H1 (cell line): ENCODE data around the gene ACOT9. TPM values are rescaled to one million over a fixed set of nuclear protein-coding genes. Genes with fewer than 3 reads are reported as not detected.

Experiments used
- CTCF ChIA-PET: fragments of 300-600 bp; sonication (Branson Sonifier 250); formaldehyde crosslinking; loops from one replicate; lab custom pipeline; 2021; ENCODE audit not compliant: partially characterized antibody; lab: Charles Lee
- POLR2A ChIA-PET: fragments of 300-600 bp; sonication (Branson Sonifier 250); formaldehyde crosslinking; loops from one replicate; lab custom pipeline; 2021; ENCODE audit warnings: inconsistent platforms; ENCODE audit not compliant: partially characterized antibody; lab: Charles Lee
- DNase-seq, 2 experiments: peaks; one replicate each; pipeline versions ENCODE4 v3.0.0 to v3.0.0-alpha.2; 2010 to 2022; ENCODE audit warnings: low spot score in 2 of 2, low read depth in 1 of 2, mixed read lengths in 1 of 2
- FAIRE-seq: peaks from 2 replicates; lab custom pipeline; 2011; peaks lifted over from hg19 to GRCh38; lab: Jason Lieb, UNC
- H2AFZ ChIP-seq: 2 replicates; pipeline ENCODE4 v1.8.1; 2012; ENCODE audit warnings: low read length, inconsistent platforms
- H2AK5ac ChIP-seq: 2 replicates; pipeline ENCODE4 v1.6.1; 2013; ENCODE audit warnings: low read depth, low read length
- H2BK120ac ChIP-seq: replicated peaks from 2 replicates; pipeline ENCODE3; 2013; ENCODE audit warnings: low read depth, low read length, inconsistent platforms
- H2BK12ac ChIP-seq: 2 replicates; pipeline ENCODE4 v1.6.1; 2013; ENCODE audit warnings: low read depth, low read length
- H2BK15ac ChIP-seq: 2 replicates; pipeline ENCODE4 v1.6.1; 2013; ENCODE audit warnings: low read length
- H2BK20ac ChIP-seq: 2 replicates; pipeline ENCODE4 v1.6.1; 2013; ENCODE audit warnings: low read length
- H2BK5ac ChIP-seq: 2 replicates; pipeline ENCODE4 v1.6.1; 2013; ENCODE audit warnings: low read depth, low read length
- H3K14ac ChIP-seq: 2 replicates; pipeline ENCODE4 v1.6.1; 2013; ENCODE audit warnings: inconsistent platforms; ENCODE audit not compliant: insufficient read length
- H3K18ac ChIP-seq: 2 replicates; pipeline ENCODE4 v1.6.1; 2013; ENCODE audit warnings: low read length; ENCODE audit errors: extremely low read depth
- H3K23ac ChIP-seq: 2 replicates; pipeline ENCODE4 v1.6.1; 2013; ENCODE audit warnings: inconsistent platforms; ENCODE audit not compliant: insufficient read length
- H3K23me2 ChIP-seq: 2 replicates; pipeline ENCODE4 v1.6.1; 2013; ENCODE audit warnings: low read depth, low read length
- H3K27ac ChIP-seq: 2 replicates; pipeline ENCODE4 v1.6.1; 2011; ENCODE audit warnings: low read depth, low read length, inconsistent platforms
- H3K27me3 ChIP-seq, 4 experiments: replicated peaks in 1 of 4; 1 replicate in 1 of 4; 2 replicates in 3 of 4; pipeline versions ENCODE4 v1.6.1 to v1.8.1; 2011 to 2013; ENCODE audit warnings: low read length in 3 of 4, mild to moderate bottlenecking in 3 of 4, inconsistent platforms in 2 of 4, mixed read lengths in 2 of 4, moderate library complexity in 1 of 4; ENCODE audit not compliant: control insufficient read depth in 3 of 4, insufficient read depth in 3 of 4; ENCODE audit errors: extremely low read depth in 1 of 4
- H3K36me3 ChIP-seq, 4 experiments: 2 replicates each; pipeline versions ENCODE4 v1.6.1 to v1.8.1; 2011 to 2013; ENCODE audit warnings: mild to moderate bottlenecking in 4 of 4, low read length in 3 of 4, moderate library complexity in 2 of 4, control low read depth in 1 of 4, inconsistent platforms in 1 of 4; ENCODE audit not compliant: insufficient read depth in 4 of 4, control insufficient read depth in 2 of 4
- H3K4ac ChIP-seq: replicated peaks from 2 replicates; pipeline ENCODE3; 2013; ENCODE audit warnings: low read length, low read depth, mixed read lengths, inconsistent platforms; ENCODE audit not compliant: insufficient read length
- H3K4me1 ChIP-seq, 4 experiments: replicated peaks in 1 of 4; 1 replicate in 1 of 4; 2 replicates in 3 of 4; pipeline versions ENCODE4 v1.6.1 to v1.8.1; 2011 to 2013; ENCODE audit warnings: low read length in 3 of 4, inconsistent platforms in 2 of 4, mixed read lengths in 1 of 4; ENCODE audit not compliant: insufficient read depth in 4 of 4, control insufficient read depth in 3 of 4
- H3K4me2 ChIP-seq, 2 experiments: 2 replicates each; pipeline versions ENCODE4 v1.6.1 to v1.8.1; 2011 to 2013; ENCODE audit warnings: low read depth in 2 of 2, low read length in 2 of 2, control low read depth in 1 of 2, inconsistent platforms in 1 of 2, mild to moderate bottlenecking in 1 of 2; ENCODE audit not compliant: insufficient read depth in 1 of 2
- H3K4me3 ChIP-seq, 4 experiments: fragments of 200-600, 300-600 bp in 1 of 4; sonication (generic), shearing (Covaris generic), sonication (Bioruptor Twin) in 1 of 4; 2 replicates each; pipeline versions ENCODE4 v1.5.1 to v1.8.1; 2011 to 2016; ENCODE audit warnings: low read length in 4 of 4, low read depth in 3 of 4, control low read depth in 2 of 4, inconsistent platforms in 2 of 4, mild to moderate bottlenecking in 2 of 4, mixed read lengths in 1 of 4, moderate library complexity in 1 of 4; ENCODE audit not compliant: insufficient read depth in 2 of 4; ENCODE audit errors: extremely low read depth in 1 of 4
- H3K56ac ChIP-seq: replicated peaks from 2 replicates; pipeline ENCODE3; 2013; ENCODE audit warnings: low read depth, mild to moderate bottlenecking, mixed read lengths, low read length, inconsistent platforms; ENCODE audit not compliant: insufficient read length
- H3K79me1 ChIP-seq: 2 replicates; pipeline ENCODE4 v1.6.1; 2013; ENCODE audit warnings: low read depth, low read length, control low read depth
- H3K79me2 ChIP-seq, 2 experiments: 2 replicates each; pipeline versions ENCODE4 v1.6.1 to v1.8.1; 2012 to 2013; ENCODE audit warnings: low read length in 2 of 2, mild to moderate bottlenecking in 2 of 2, inconsistent platforms in 1 of 2; ENCODE audit not compliant: insufficient read depth in 2 of 2, control insufficient read depth in 1 of 2
- H3K9ac ChIP-seq, 4 experiments: replicated peaks in 1 of 4; 1 replicate in 1 of 4; 2 replicates in 3 of 4; pipeline versions ENCODE4 v1.6.1 to v1.8.1; 2011 to 2013; ENCODE audit warnings: low read depth in 3 of 4, low read length in 3 of 4, control low read depth in 2 of 4, mild to moderate bottlenecking in 2 of 4, moderate library complexity in 2 of 4, inconsistent platforms in 1 of 4; ENCODE audit errors: extremely low read depth in 1 of 4
- H3K9me3 ChIP-seq, 2 experiments: 2 replicates each; pipeline versions ENCODE4 v1.6.1 to v1.8.1; 2012 to 2013; ENCODE audit warnings: mild to moderate bottlenecking in 2 of 2, moderate library complexity in 2 of 2, control low read depth in 1 of 2, inconsistent platforms in 1 of 2, low read depth in 1 of 2, low read length in 1 of 2, mixed read lengths in 1 of 2; ENCODE audit not compliant: insufficient read depth in 2 of 2
- H4K20me1 ChIP-seq, 2 experiments: replicated peaks in 1 of 2; 2 replicates each; pipeline versions ENCODE3 to v1.8.1; 2011 to 2013; ENCODE audit warnings: inconsistent platforms in 2 of 2, low read length in 2 of 2, mild to moderate bottlenecking in 1 of 2; ENCODE audit not compliant: insufficient read depth in 2 of 2, control insufficient read depth in 1 of 2
- H4K5ac ChIP-seq: 2 replicates; pipeline ENCODE4 v1.6.1; 2013; ENCODE audit warnings: low read length, low read depth, mixed read lengths, inconsistent platforms; ENCODE audit not compliant: insufficient read length
- H4K8ac ChIP-seq: 2 replicates; pipeline ENCODE4 v1.8.0; 2013; ENCODE audit warnings: mild to moderate bottlenecking, moderate library complexity, low read length, inconsistent platforms; ENCODE audit not compliant: insufficient read depth; ENCODE audit errors: extremely low read depth
- H4K91ac ChIP-seq: replicated peaks from 2 replicates; pipeline ENCODE3; 2013; ENCODE audit warnings: low read length, mixed read lengths, inconsistent platforms; ENCODE audit not compliant: insufficient read length
- CREB1 ChIP-seq: IDR thresholded peaks from 2 replicates; pipeline ENCODE4 v1.6.1; 2012; ENCODE audit warnings: inconsistent platforms
- E2F6 ChIP-seq: IDR thresholded peaks from 2 replicates; pipeline ENCODE4 v1.6.1; 2012; ENCODE audit warnings: inconsistent platforms
- GABPA ChIP-seq: IDR thresholded peaks from 2 replicates; pipeline ENCODE4 v1.6.1; 2011; ENCODE audit warnings: mild to moderate bottlenecking, low read length, moderate library complexity, borderline replicate concordance; ENCODE audit not compliant: insufficient read depth
- JUND ChIP-seq: IDR thresholded peaks from 2 replicates; pipeline ENCODE4 v1.6.1; 2011; ENCODE audit warnings: mild to moderate bottlenecking, improper control_type of control experiment, low read length
- MAFK ChIP-seq: IDR thresholded peaks from 2 replicates; pipeline ENCODE4 v1.6.1; 2012; ENCODE audit warnings: low read depth, mild to moderate bottlenecking, improper control_type of control experiment, low read length
- NRF1 ChIP-seq: IDR thresholded peaks from 2 replicates; pipeline ENCODE4 v1.6.1; 2011; ENCODE audit warnings: mild to moderate bottlenecking, low read depth, low read length, improper control_type of control experiment
- POLR2AphosphoS5 ChIP-seq: IDR thresholded peaks from 2 replicates; pipeline ENCODE4 v1.6.1; 2011; ENCODE audit warnings: low read depth, low read length
- RAD21 ChIP-seq, 2 experiments: IDR thresholded peaks in 1 of 2; conservative IDR thresholded peaks in 1 of 2; 2 replicates each; pipeline ENCODE4 v1.6.1; 2011; ENCODE audit warnings: low read depth in 2 of 2, low read length in 2 of 2, improper control_type of control experiment in 1 of 2, inconsistent platforms in 1 of 2, mild to moderate bottlenecking in 1 of 2, moderate library complexity in 1 of 2
- SP2 ChIP-seq: IDR thresholded peaks from 2 replicates; pipeline ENCODE4 v1.6.1; 2012; ENCODE audit warnings: mild to moderate bottlenecking, low read length, inconsistent platforms
- SRF ChIP-seq: IDR thresholded peaks from 2 replicates; pipeline ENCODE4 v1.6.1; 2011; ENCODE audit warnings: mild to moderate bottlenecking, low read depth, low read length, moderate library complexity
- SUZ12 ChIP-seq: fragments of 200-600 bp; sonication (generic); IDR thresholded peaks from 2 replicates; pipeline ENCODE4 v1.6.1; 2012; ENCODE audit warnings: mild to moderate bottlenecking, inconsistent platforms, low read length, moderate library complexity, mixed read lengths
- TAF7 ChIP-seq: optimal IDR thresholded peaks from 2 replicates; pipeline ENCODE3; 2011; ENCODE audit warnings: low read depth, mild to moderate bottlenecking, inconsistent platforms, low read length, moderate library complexity, borderline replicate concordance
- ZNF274 ChIP-seq: IDR thresholded peaks from 2 replicates; pipeline ENCODE4 v1.7.0; 2012; ENCODE audit warnings: low read length, borderline replicate concordance; ENCODE audit errors: extremely low read depth
- WGBS, 2 experiments: shearing (Covaris generic) in 1 of 2; methylation state at CpG; one replicate each; pipeline versions ENCODE4 v1.1.6 to v1.1.7; 2013 to 2015; ENCODE audit warnings: low lambda C conversion rate in 2 of 2, mixed read lengths in 2 of 2, inconsistent platforms in 1 of 2, low coverage in 1 of 2, missing lambda C conversion rate in 1 of 2; ENCODE audit not compliant: insufficient replicate concordance in 2 of 2, insufficient coverage in 1 of 2, insufficient read length in 1 of 2; ENCODE audit errors: extremely low coverage in 1 of 2, missing lambda C conversion rate in 1 of 2; 5-methylcytosine and 5-hydroxymethylcytosine counted together
- polyA plus RNA-seq, 7 experiments: library from polyadenylated mRNA; depleted of rRNA in 3 of 7; stranded (reverse) in 5 of 7; unstranded in 2 of 7; fragments of >200 nt in 5 of 7; fragments of 200-250 nt in 2 of 7; gene quantifications; 1 replicate in 5 of 7; 2 replicates in 1 of 7; 4 replicates in 1 of 7; pipeline versions ENCODE4 v1.2.1 to v1.2.3, GENCODE V29; 2011 to 2013; ENCODE audit warnings: missing spikeins in 2 of 7, mixed read lengths in 2 of 7
- total RNA-seq: library from RNA; stranded (reverse); fragmentation: NEBNext Ultra II Directional; extraction: Animal tissue kit (Norgen Biotek cat#: 25700); gene quantifications from 2 replicates; pipeline ENCODE4 v1.2.1, GENCODE V29; 2021

The ACOT9 gene
- total and polyA plus RNA-seq, 2 of the 8 experiments (the other 6 are each of a cell fraction or from before 2014, with no cell fraction given): 20.7 to 39.5 TPM

DNA sequence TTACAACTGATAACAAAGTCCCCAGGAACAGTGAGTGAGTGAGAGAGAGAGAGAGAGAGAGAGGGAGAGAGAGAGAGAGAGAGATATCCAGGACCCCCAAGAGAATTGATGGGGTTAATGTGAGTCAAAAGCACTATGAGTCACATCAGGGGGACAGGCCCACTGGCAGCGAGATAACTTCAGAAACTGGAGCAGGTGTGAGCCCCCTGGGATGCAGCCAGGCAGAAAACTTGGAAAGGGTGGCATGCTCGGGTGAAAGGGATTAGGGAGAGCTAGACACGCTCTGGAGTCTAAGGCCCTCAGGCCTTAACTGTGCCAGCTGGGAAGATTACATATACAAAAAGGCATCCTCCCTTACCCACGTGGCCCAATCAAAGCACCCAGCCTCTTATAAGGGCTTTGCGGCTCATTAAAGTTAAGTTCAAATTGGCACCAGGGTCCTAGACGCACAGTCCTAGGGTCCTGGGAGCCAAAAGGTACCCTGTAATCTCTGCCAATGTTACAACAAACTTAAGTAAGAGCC lies 841 bp downstream of the ACOT9 start:
- Histone ChIP-seq H4K91ac (no peak overlapping the region), H3K4me3 (peak overlapping the region; percentile 62 to 83 (median 71)), H2AK5ac (no peak overlapping the region), H2BK12ac (no peak overlapping the region), H3K9ac (peak overlapping the region in 2 of 4 experiments; percentile 48 to 66; a peak in 2 of 7 replicates), H3K36me3 (no peaks in the 10 kb centered on the region), H3K4me1 (no peaks in the 10 kb centered on the region), H2BK5ac (no peak overlapping the region), H3K27ac (no peak overlapping the region), H3K79me1 (no peaks in the 10 kb centered on the region), H4K20me1 (no peaks in the 10 kb centered on the region), H4K8ac (no peak overlapping the region), H3K14ac (no peak overlapping the region), H3K9me3 (no peaks in the 10 kb centered on the region), H3K79me2 (peaks cover 0 to 41% of the 10 kb centered on the region in 2 experiments; a peak in 2 of 4 replicates), H2BK20ac (no peak overlapping the region), H3K4ac (no peak overlapping the region), H3K27me3 (no peaks in the 10 kb centered on the region), H3K56ac (no peak overlapping the region), H3K23me2 (no peaks in the 10 kb centered on the region; the same call in 1 of the 2 replicates), H2AFZ (no peak overlapping the region), H2BK120ac (no peak overlapping the region), H4K5ac (no peak overlapping the region), H3K4me2 (peak overlapping the region; percentile 66 to 90), H2BK15ac (no peak overlapping the region), H3K18ac (no peak overlapping the region; the same call in 1 of the 2 replicates), H3K23ac (no peak overlapping the region)
- 19% methylated on average over 6 of the region's 6 CpGs; no CpG with 5 or more reads in 1 of the 2 experiments for WGBS, 2 experiments
- CTCF ChIA-PET: interaction anchor here (1.3 to 2.8 kb wide), 2 partner anchors 159 to 160 kb away, joined by 4 to 16 read pairs; no protein-coding TSS in a partner anchor
- POLR2A ChIA-PET: interaction anchor here (1.3 to 2.6 kb wide), 2 partner anchors 165 to 312 kb away, joined by 6 to 13 read pairs; partner anchors contain the start of genes APOO, CXorf58 and EIF2S3
- DNase-seq: peak in 1 of 2 experiments; percentile 13
- no peak for FAIRE-seq
- no peak for TF ChIP-seq TAF7
- TF ChIP-seq CREB1: no peak
- TF ChIP-seq E2F6: no peak
- TF ChIP-seq POLR2AphosphoS5: no peak
- TF ChIP-seq MAFK: no peak
- TF ChIP-seq ZNF274: no peak
- TF ChIP-seq SUZ12: no peak
- TF ChIP-seq GABPA: no peak
- TF ChIP-seq SRF: no peak
- TF ChIP-seq SP2: no peak
- TF ChIP-seq RAD21 (IDR thresholded peaks at IDR 0.05 in 1 of 2, conservative IDR thresholded peaks at IDR 0.05 in 1 of 2; ENCODE audit: low read depth in 2 of 2, low read length in 2 of 2): no peak
- no peak for TF ChIP-seq NRF1
- no peak for TF ChIP-seq JUND
